ENCODE measurements around the gene VMP1. TPM values are rescaled to one million over a fixed set of nuclear protein-coding genes. Genes with fewer than 3 reads are reported as not detected.

VMP1 gene
- total and polyA plus RNA-seq, 2 of the 13 experiments (the other 11 are each of a cell fraction or from before 2014, with no cell fraction given) = 186 to 271 TPM

DNA sequence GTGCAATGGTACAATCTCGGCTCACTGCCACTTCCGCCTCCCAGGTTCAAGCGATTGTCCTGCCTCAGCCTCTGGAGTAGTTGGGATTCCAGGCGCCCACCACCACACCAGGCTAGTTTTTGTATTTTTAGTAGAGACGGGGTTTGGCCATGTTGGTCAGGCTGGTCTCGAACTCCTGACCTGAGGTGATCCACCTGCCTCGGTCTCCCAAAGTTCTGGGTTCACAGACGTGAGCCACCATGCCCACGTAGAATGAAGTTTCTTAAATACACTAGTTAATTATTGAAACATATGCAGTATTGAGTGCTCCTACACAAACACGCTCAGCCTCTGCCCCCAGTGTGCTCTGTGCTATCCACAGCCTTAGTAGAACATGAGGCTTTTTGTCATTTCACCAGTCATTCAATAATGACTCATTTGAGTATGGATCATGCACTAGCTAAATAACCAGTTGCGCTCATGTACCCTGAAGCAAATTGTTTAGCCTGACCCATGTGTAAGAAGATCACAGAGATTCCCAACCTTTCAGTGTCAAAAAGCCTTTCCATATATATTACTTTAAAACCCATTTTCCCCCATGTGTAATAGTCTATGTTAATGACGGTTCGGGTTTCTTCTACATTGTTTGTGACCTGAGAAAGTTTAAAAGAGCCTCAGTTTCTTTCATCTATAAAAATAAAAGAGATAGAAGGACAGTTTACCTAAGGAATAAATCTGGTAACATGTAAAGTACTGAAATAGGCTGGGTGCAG, 135.6 kb downstream of the VMP1 start (continued):
- TF ChIP-seq, protein P1, sequence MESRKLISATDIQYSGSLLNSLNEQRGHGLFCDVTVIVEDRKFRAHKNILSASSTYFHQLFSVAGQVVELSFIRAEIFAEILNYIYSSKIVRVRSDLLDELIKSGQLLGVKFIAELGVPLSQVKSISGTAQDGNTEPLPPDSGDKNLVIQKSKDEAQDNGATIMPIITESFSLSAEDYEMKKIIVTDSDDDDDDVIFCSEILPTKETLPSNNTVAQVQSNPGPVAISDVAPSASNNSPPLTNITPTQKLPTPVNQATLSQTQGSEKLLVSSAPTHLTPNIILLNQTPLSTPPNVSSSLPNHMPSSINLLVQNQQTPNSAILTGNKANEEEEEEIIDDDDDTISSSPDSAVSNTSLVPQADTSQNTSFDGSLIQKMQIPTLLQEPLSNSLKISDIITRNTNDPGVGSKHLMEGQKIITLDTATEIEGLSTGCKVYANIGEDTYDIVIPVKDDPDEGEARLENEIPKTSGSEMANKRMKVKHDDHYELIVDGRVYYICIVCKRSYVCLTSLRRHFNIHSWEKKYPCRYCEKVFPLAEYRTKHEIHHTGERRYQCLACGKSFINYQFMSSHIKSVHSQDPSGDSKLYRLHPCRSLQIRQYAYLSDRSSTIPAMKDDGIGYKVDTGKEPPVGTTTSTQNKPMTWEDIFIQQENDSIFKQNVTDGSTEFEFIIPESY (CRISPR knock-in tag; IDR thresholded peaks at IDR 0.05) = peak; percentile 63
- TF ChIP-seq ZNF776 (CRISPR knock-in tag; IDR thresholded peaks at IDR 0.05) (peak; percentile 82; the same call in 1 of the 2 replicates), AGO2 (optimal IDR thresholded peaks at IDR 0.05; ENCODE audit: low read depth, low read length) (peak; percentile 13), FIP1L1 (IDR thresholded peaks at IDR 0.05; ENCODE audit: borderline replicate concordance, insufficient read depth, low read depth, low read length) (no peak; the same call in none of the 2 replicates), ZMYM3 (CRISPR knock-in tag; IDR thresholded peaks at IDR 0.05) (peak; percentile 85), REL (CRISPR knock-in tag; conservative IDR thresholded peaks at IDR 0.05) (no peak; the same call in 1 of the 2 replicates), SMAD1 (CRISPR knock-in tag; IDR thresholded peaks at IDR 0.05; ENCODE audit: borderline replicate concordance, low read depth) (no peak), ZNF792 (CRISPR knock-in tag; IDR thresholded peaks at IDR 0.05) (peak; percentile 89), KMT2B (CRISPR knock-in tag; IDR thresholded peaks at IDR 0.05) (peak; percentile 2; the same call in 1 of the 2 replicates), HOXA7 (CRISPR knock-in tag; IDR thresholded peaks at IDR 0.05) (no peak), NFIB (CRISPR knock-in tag; IDR thresholded peaks at IDR 0.05; ENCODE audit: borderline replicate concordance) (no peak), CCDC6 (CRISPR knock-in tag; IDR thresholded peaks at IDR 0.05) (no peak; the same call in 1 of the 2 replicates), PPARG (CRISPR knock-in tag; conservative IDR thresholded peaks at IDR 0.05) (peak; percentile 50; the same call in 1 of the 2 replicates), ZNF451 (CRISPR knock-in tag; IDR thresholded peaks at IDR 0.05) (peak; percentile 81), WIZ (CRISPR knock-in tag; IDR thresholded peaks at IDR 0.05) (peak; percentile 77; the same call in 1 of the 2 replicates), ZNF350 (CRISPR knock-in tag; IDR thresholded peaks at IDR 0.05; ENCODE audit: borderline replicate concordance, low read depth) (peak; percentile 40; the same call in 1 of the 2 replicates), MXD4 (CRISPR knock-in tag; IDR thresholded peaks at IDR 0.05) (peak; percentile 19; the same call in 1 of the 2 replicates)
- TF ChIP-seq, protein P2, sequence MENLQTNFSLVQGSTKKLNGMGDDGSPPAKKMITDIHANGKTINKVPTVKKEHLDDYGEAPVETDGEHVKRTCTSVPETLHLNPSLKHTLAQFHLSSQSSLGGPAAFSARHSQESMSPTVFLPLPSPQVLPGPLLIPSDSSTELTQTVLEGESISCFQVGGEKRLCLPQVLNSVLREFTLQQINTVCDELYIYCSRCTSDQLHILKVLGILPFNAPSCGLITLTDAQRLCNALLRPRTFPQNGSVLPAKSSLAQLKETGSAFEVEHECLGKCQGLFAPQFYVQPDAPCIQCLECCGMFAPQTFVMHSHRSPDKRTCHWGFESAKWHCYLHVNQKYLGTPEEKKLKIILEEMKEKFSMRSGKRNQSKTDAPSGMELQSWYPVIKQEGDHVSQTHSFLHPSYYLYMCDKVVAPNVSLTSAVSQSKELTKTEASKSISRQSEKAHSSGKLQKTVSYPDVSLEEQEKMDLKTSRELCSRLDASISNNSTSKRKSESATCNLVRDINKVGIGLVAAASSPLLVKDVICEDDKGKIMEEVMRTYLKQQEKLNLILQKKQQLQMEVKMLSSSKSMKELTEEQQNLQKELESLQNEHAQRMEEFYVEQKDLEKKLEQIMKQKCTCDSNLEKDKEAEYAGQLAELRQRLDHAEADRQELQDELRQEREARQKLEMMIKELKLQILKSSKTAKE (CRISPR knock-in tag; IDR thresholded peaks at IDR 0.05; ENCODE audit: borderline replicate concordance) = peak; percentile 79
- TF ChIP-seq, protein P3, sequence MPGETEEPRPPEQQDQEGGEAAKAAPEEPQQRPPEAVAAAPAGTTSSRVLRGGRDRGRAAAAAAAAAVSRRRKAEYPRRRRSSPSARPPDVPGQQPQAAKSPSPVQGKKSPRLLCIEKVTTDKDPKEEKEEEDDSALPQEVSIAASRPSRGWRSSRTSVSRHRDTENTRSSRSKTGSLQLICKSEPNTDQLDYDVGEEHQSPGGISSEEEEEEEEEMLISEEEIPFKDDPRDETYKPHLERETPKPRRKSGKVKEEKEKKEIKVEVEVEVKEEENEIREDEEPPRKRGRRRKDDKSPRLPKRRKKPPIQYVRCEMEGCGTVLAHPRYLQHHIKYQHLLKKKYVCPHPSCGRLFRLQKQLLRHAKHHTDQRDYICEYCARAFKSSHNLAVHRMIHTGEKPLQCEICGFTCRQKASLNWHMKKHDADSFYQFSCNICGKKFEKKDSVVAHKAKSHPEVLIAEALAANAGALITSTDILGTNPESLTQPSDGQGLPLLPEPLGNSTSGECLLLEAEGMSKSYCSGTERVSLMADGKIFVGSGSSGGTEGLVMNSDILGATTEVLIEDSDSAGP (CRISPR knock-in tag; IDR thresholded peaks at IDR 0.05; ENCODE audit: borderline replicate concordance) = no peak; the same call in 1 of the 2 replicates
- TF ChIP-seq, protein P4, sequence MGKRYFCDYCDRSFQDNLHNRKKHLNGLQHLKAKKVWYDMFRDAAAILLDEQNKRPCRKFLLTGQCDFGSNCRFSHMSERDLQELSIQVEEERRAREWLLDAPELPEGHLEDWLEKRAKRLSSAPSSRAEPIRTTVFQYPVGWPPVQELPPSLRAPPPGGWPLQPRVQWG (CRISPR knock-in tag; IDR thresholded peaks at IDR 0.05; ENCODE audit: borderline replicate concordance, low read depth) = no peak
- TF ChIP-seq, protein P5, sequence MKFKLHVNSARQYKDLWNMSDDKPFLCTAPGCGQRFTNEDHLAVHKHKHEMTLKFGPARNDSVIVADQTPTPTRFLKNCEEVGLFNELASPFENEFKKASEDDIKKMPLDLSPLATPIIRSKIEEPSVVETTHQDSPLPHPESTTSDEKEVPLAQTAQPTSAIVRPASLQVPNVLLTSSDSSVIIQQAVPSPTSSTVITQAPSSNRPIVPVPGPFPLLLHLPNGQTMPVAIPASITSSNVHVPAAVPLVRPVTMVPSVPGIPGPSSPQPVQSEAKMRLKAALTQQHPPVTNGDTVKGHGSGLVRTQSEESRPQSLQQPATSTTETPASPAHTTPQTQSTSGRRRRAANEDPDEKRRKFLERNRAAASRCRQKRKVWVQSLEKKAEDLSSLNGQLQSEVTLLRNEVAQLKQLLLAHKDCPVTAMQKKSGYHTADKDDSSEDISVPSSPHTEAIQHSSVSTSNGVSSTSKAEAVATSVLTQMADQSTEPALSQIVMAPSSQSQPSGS (CRISPR knock-in tag; IDR thresholded peaks at IDR 0.05) = peak; percentile 78
